K562 (cell line): ENCODE data around the gene ARHGAP30. TPM values are rescaled to one million over a fixed set of nuclear protein-coding genes. Genes with fewer than 3 reads are reported as not detected.

Experiments
- ATF1 ChIP-seq, 2 experiments: fragments of 450-650 bp in 1 of 2; IDR thresholded peaks; 2 replicates each; pipeline ENCODE4 v1.6.1; 2016; ENCODE audit warnings: missing compliant biosample characterization in 1 of 2, missing genetic modification characterization in 1 of 2
- BHLHE40 ChIP-seq: IDR thresholded peaks from 2 replicates; pipeline ENCODE4 v1.6.1; 2011; ENCODE audit warnings: low read length, improper control_type of control experiment
- CBFA2T2 ChIP-seq: fragments of 450-650 bp; conservative IDR thresholded peaks from 2 replicates; pipeline ENCODE4 v1.6.1; 2017; ENCODE audit warnings: mild to moderate bottlenecking
- CTBP1 ChIP-seq: fragments of 450-650 bp; IDR thresholded peaks from 2 replicates; pipeline ENCODE4 v1.6.1; 2016; ENCODE audit warnings: borderline replicate concordance
- DNMT1 ChIP-seq: fragments of 450-650 bp; IDR thresholded peaks from 2 replicates; pipeline ENCODE4 v1.6.1; 2016; ENCODE audit warnings: antibody characterized with exemption, mild to moderate bottlenecking
- EP400 ChIP-seq: fragments of 450-650 bp; IDR thresholded peaks from 2 replicates; pipeline ENCODE4 v1.6.1; 2017; ENCODE audit warnings: antibody characterized with exemption, mild to moderate bottlenecking, moderate library complexity
- ETV1 ChIP-seq: fragments of 450-650 bp; conservative IDR thresholded peaks from 2 replicates; pipeline ENCODE4 v1.6.1; 2016; ENCODE audit warnings: missing genetic modification characterization, control low read depth, low read depth, missing compliant biosample characterization
- GATA2 ChIP-seq: sonication (generic); formaldehyde crosslinking; IDR thresholded peaks from 2 replicates; pipeline ENCODE4 v1.4.0; 2020; ENCODE audit warnings: mild to moderate bottlenecking, missing genetic modification reagents
- HBP1 ChIP-seq: fragments of 450-650 bp; formaldehyde crosslinking; IDR thresholded peaks from 2 replicates; pipeline ENCODE4 v1.4.0; 2022; ENCODE audit warnings: missing genetic modification characterization
- HNRNPL ChIP-seq: fragments of 200-400 bp; formaldehyde crosslinking; IDR thresholded peaks from 2 replicates; pipeline ENCODE4 v1.6.1; 2017; ENCODE audit warnings: low read depth, mild to moderate bottlenecking, low read length
- JUND ChIP-seq, 2 experiments: IDR thresholded peaks; 2 replicates in 1 of 2; 3 replicates in 1 of 2; pipeline ENCODE4 v1.6.1; 2011; ENCODE audit warnings: borderline replicate concordance in 2 of 2, low read depth in 2 of 2, low read length in 2 of 2, improper control_type of control experiment in 1 of 2, missing biosample characterization in 1 of 2, missing genetic modification characterization in 1 of 2, missing genetic modification reagents in 1 of 2
- RAD21 ChIP-seq, 2 experiments: fragments of 250-450 bp in 1 of 2; fragments of 450-650 bp in 1 of 2; sonication (Bioruptor Pico) in 1 of 2; formaldehyde crosslinking in 1 of 2; IDR thresholded peaks in 1 of 2; conservative IDR thresholded peaks in 1 of 2; 2 replicates each; pipeline versions ENCODE4 v1.4.0 to v1.8.0; 2020 to 2022; ENCODE audit warnings: mild to moderate bottlenecking in 2 of 2, moderate library complexity in 1 of 2
- SMARCC2 ChIP-seq: fragments of 450-650 bp; IDR thresholded peaks from 2 replicates; pipeline ENCODE4 v1.6.1; 2017; ENCODE audit warnings: antibody characterized with exemption, moderate library complexity, mild to moderate bottlenecking, low read depth
- STAT5A ChIP-seq: IDR thresholded peaks from 2 replicates; pipeline ENCODE4 v1.6.1; 2012; ENCODE audit warnings: low read length, inconsistent platforms, borderline replicate concordance
- ZNF316 ChIP-seq: fragments of 450-650 bp; IDR thresholded peaks from 2 replicates; pipeline ENCODE4 v1.6.1; 2016
- ZNF561 ChIP-seq: fragments of 450-650 bp; formaldehyde crosslinking; conservative IDR thresholded peaks from 2 replicates; pipeline ENCODE4 v1.4.0; 2020; ENCODE audit warnings: mild to moderate bottlenecking, moderate library complexity
- ZNF589 ChIP-seq: fragments of 200-800 bp; sonication (Bioruptor generic); IDR thresholded peaks from 2 replicates; pipeline ENCODE4 v1.6.1; 2016; ENCODE audit warnings: low read depth, missing genetic modification characterization, missing compliant biosample characterization
- ZNF639 ChIP-seq, 2 experiments: fragments of 200-800 bp in 1 of 2; sonication (Bioruptor generic) in 1 of 2; sonication (generic) in 1 of 2; formaldehyde crosslinking in 1 of 2; IDR thresholded peaks in 1 of 2; conservative IDR thresholded peaks in 1 of 2; 2 replicates each; pipeline versions ENCODE4 v1.5.0 to v1.6.1; 2016 to 2020; ENCODE audit warnings: missing compliant biosample characterization in 1 of 2, missing genetic modification characterization in 1 of 2, missing genetic modification reagents in 1 of 2
- polyA plus RNA-seq, 8 experiments: library from polyadenylated mRNA; depleted of rRNA in 4 of 8; stranded (reverse) in 5 of 8; unstranded in 3 of 8; fragments of >200 nt; fragmentation: Nextera tagmentation in 2 of 8; fragmentation: Illumina TruSeq in 1 of 8; extraction: Ambion mirVana in 2 of 8; extraction: Trizol in 1 of 8; gene quantifications; 2 replicates each; pipeline versions ENCODE4 v1.2.1 to v1.2.3, GENCODE V29; 2011 to 2014; ENCODE audit warnings: inconsistent platforms in 1 of 8, missing spikeins in 1 of 8
- total RNA-seq, 7 experiments: library from RNA; depleted of rRNA in 6 of 7; stranded (reverse); fragments of >200 nt in 6 of 7; fragmentation: Illumina TruSeq in 2 of 7; extraction: Trizol in 2 of 7; gene quantifications; 2 replicates each; pipeline versions ENCODE4 v1.2.1 to v1.2.3, GENCODE V29; 2011 to 2021; ENCODE audit warnings: low replicate concordance in 1 of 7
- TF ChIP-seq, protein P1 (sequence below): fragments of 450-650 bp; formaldehyde crosslinking; IDR thresholded peaks from 2 replicates; pipeline ENCODE4 v1.4.0; 2020; ENCODE audit warnings: mild to moderate bottlenecking, moderate library complexity

Gene ARHGAP30
- total and polyA plus RNA-seq, 9 of the 15 experiments (the other 6 are each of a cell fraction or from before 2014, with no cell fraction given), result 0.01 to 0.73 (median 0.12) TPM

- TF ChIP-seq CTBP1 (peak; percentile 51; the same call in 1 of the 2 replicates), BHLHE40 (peak; percentile 32; the same call in 1 of the 2 replicates), DNMT1 (no peak), CBFA2T2 (peak; percentile 94), RAD21 (CRISPR knock-in tag; conservative IDR thresholded peaks at IDR 0.05 in 1 of 2, IDR thresholded peaks at IDR 0.05 in 1 of 2) (peak in 1 of 2 experiments; percentile 8; a peak in 1 of 4 replicates), STAT5A (peak; percentile 79), ZNF639 (CRISPR knock-in tag; conservative IDR thresholded peaks at IDR 0.05 in 1 of 2, IDR thresholded peaks at IDR 0.05 in 1 of 2) (no peak), ETV1 (no peak), EP400 (0 out of 2 replicates have a peak, but pooled peaks have one; percentile 42), HBP1 (CRISPR knock-in tag) (no peak), HNRNPL (0 out of 2 replicates have a peak, but pooled peaks have one; percentile 30), ZNF561 (CRISPR knock-in tag) (no peak), JUND (IDR thresholded peaks at IDR 0.05; ENCODE audit: borderline replicate concordance, low read depth, low read length) (peak; percentile 29; the same call in 1 of the 2 replicates), JUND (tag; IDR thresholded peaks at IDR 0.05; ENCODE audit: borderline replicate concordance, low read depth, low read length) (no peak; the same call in 2 of the 3 replicates), ZNF316 (peak; percentile 60), GATA2 (CRISPR knock-in tag) (peak; percentile 49; the same call in 1 of the 2 replicates), ATF1 (CRISPR knock-in tag; IDR thresholded peaks at IDR 0.05) (no peak), ATF1 (tag; IDR thresholded peaks at IDR 0.05) (peak; percentile 52; the same call in 1 of the 2 replicates), ZNF589 (CRISPR knock-in tag) (0 out of 2 replicates have a peak, but pooled peaks have one; percentile 14), SMARCC2 (peak; percentile 78)
- TF ChIP-seq, protein P1, sequence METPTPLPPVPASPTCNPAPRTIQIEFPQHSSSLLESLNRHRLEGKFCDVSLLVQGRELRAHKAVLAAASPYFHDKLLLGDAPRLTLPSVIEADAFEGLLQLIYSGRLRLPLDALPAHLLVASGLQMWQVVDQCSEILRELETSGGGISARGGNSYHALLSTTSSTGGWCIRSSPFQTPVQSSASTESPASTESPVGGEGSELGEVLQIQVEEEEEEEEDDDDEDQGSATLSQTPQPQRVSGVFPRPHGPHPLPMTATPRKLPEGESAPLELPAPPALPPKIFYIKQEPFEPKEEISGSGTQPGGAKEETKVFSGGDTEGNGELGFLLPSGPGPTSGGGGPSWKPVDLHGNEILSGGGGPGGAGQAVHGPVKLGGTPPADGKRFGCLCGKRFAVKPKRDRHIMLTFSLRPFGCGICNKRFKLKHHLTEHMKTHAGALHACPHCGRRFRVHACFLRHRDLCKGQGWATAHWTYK (CRISPR knock-in tag), result no peak
These were observed 60.0 kb downstream of the ARHGAP30 start (continued) for GRCh38 chr1:161009602-161010211.
